ENCODE measurements around the gene FLOT1. TPM values are rescaled to one million over a fixed set of nuclear protein-coding genes. Genes with fewer than 3 reads are reported as not detected.
A peak's percentile ranks its signal among the peaks of the same experiment; 100 is the strongest.

FLOT1 gene
- total and polyA plus RNA-seq, 2 of the 13 experiments (the other 11 are each of a cell fraction or from before 2014, with no cell fraction given): 82.3 to 130 TPM

DNA sequence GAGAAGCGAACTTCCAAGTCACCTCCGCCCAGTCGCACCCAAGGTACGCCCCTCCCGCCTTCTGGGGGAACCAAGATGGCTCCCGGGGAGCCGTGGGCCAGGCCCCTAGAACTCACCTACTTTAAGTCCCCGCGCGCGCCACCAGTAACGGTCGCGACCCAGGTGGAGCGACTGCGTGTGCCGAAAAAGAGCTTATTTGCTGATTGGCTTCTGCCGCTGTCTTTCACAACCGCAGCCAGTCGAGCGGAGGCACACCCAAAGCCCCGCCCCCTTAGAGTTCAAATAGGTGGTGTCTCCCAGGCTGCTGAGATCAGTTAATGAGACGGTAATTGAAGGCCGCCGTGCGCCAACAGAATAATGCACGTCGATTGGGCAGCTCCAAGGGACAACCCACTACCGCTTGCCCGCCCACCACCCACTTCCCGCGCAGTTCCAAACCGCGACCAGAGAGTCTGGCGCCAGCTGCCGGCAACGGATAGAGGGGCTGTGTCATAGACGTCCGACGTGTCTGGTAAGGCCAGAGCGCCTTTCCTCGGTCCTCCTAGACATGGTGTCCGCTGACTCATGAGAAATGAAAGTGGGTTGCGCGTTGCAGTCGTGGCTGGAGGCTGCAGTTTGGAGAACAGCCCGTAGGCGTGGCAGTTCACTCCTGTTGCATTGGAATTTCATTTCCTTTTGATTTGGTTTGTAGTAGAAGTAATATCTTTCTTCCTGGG is 25.2 kb downstream of the FLOT1 start, which contains the start of gene MDC1 (continued):
- no peak for TF ChIP-seq ZNF850 (CRISPR knock-in tag; conservative IDR thresholded peaks at IDR 0.05)
- TF ChIP-seq MTA1 (CRISPR knock-in tag; IDR thresholded peaks at IDR 0.05; ENCODE audit: borderline replicate concordance): peak; percentile 86; the same call in 1 of the 2 replicates
- TF ChIP-seq ZNF816 (CRISPR knock-in tag; IDR thresholded peaks at IDR 0.05; ENCODE audit: borderline replicate concordance): peak; percentile 98
- TF ChIP-seq XRCC5 (optimal IDR thresholded peaks at IDR 0.05; ENCODE audit: low read length): peak; percentile 99
- peak; percentile 97 for TF ChIP-seq HOXA9 (CRISPR knock-in tag; IDR thresholded peaks at IDR 0.05; ENCODE audit: borderline replicate concordance)
- peak; percentile 98 for TF ChIP-seq ZNF792 (CRISPR knock-in tag; IDR thresholded peaks at IDR 0.05)
- TF ChIP-seq GABPA (IDR thresholded peaks at IDR 0.05; ENCODE audit: low read depth, low read length): peak; percentile 46
- TF ChIP-seq GABPA (CRISPR knock-in tag; IDR thresholded peaks at IDR 0.05; ENCODE audit: low read depth): peak; percentile 89
- TF ChIP-seq RAD21 (CRISPR knock-in tag; IDR thresholded peaks at IDR 0.05): peak; percentile 39; the same call in 1 of the 2 replicates
- TF ChIP-seq, protein P1, sequence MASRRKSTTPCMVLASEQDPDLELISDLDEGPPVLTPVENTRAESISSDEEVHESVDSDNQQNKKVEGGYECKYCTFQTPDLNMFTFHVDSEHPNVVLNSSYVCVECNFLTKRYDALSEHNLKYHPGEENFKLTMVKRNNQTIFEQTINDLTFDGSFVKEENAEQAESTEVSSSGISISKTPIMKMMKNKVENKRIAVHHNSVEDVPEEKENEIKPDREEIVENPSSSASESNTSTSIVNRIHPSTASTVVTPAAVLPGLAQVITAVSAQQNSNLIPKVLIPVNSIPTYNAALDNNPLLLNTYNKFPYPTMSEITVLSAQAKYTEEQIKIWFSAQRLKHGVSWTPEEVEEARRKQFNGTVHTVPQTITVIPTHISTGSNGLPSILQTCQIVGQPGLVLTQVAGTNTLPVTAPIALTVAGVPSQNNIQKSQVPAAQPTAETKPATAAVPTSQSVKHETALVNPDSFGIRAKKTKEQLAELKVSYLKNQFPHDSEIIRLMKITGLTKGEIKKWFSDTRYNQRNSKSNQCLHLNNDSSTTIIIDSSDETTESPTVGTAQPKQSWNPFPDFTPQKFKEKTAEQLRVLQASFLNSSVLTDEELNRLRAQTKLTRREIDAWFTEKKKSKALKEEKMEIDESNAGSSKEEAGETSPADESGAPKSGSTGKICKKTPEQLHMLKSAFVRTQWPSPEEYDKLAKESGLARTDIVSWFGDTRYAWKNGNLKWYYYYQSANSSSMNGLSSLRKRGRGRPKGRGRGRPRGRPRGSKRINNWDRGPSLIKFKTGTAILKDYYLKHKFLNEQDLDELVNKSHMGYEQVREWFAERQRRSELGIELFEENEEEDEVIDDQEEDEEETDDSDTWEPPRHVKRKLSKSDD (CRISPR knock-in tag; IDR thresholded peaks at IDR 0.05; ENCODE audit: low read depth): peak; percentile 99
- TF ChIP-seq, protein P2, sequence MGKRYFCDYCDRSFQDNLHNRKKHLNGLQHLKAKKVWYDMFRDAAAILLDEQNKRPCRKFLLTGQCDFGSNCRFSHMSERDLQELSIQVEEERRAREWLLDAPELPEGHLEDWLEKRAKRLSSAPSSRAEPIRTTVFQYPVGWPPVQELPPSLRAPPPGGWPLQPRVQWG (CRISPR knock-in tag; IDR thresholded peaks at IDR 0.05; ENCODE audit: borderline replicate concordance, low read depth): no peak
- TF ChIP-seq GTF3A (CRISPR knock-in tag; conservative IDR thresholded peaks at IDR 0.05): peak; percentile 86; the same call in 1 of the 2 replicates
- TF ChIP-seq, protein P3, sequence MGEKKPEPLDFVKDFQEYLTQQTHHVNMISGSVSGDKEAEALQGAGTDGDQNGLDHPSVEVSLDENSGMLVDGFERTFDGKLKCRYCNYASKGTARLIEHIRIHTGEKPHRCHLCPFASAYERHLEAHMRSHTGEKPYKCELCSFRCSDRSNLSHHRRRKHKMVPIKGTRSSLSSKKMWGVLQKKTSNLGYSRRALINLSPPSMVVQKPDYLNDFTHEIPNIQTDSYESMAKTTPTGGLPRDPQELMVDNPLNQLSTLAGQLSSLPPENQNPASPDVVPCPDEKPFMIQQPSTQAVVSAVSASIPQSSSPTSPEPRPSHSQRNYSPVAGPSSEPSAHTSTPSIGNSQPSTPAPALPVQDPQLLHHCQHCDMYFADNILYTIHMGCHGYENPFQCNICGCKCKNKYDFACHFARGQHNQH (CRISPR knock-in tag; IDR thresholded peaks at IDR 0.05): peak; percentile 100
- TF ChIP-seq AGO1 (IDR thresholded peaks at IDR 0.05; ENCODE audit: low read depth, low read length, poor library complexity, severe bottlenecking): no peak
- TF ChIP-seq SMARCE1 (IDR thresholded peaks at IDR 0.05; ENCODE audit: borderline replicate concordance): no peak
- TF ChIP-seq ZNF879 (CRISPR knock-in tag; IDR thresholded peaks at IDR 0.05): no peak
- no peak for TF ChIP-seq ZNF121 (CRISPR knock-in tag; IDR thresholded peaks at IDR 0.05)
- TF ChIP-seq, protein P4, sequence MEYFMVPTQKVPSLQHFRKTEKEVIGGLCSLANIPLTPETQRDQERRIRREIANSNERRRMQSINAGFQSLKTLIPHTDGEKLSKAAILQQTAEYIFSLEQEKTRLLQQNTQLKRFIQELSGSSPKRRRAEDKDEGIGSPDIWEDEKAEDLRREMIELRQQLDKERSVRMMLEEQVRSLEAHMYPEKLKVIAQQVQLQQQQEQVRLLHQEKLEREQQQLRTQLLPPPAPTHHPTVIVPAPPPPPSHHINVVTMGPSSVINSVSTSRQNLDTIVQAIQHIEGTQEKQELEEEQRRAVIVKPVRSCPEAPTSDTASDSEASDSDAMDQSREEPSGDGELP (IDR thresholded peaks at IDR 0.05; ENCODE audit: borderline replicate concordance, low read depth): peak; percentile 97
- TF ChIP-seq, protein P5, sequence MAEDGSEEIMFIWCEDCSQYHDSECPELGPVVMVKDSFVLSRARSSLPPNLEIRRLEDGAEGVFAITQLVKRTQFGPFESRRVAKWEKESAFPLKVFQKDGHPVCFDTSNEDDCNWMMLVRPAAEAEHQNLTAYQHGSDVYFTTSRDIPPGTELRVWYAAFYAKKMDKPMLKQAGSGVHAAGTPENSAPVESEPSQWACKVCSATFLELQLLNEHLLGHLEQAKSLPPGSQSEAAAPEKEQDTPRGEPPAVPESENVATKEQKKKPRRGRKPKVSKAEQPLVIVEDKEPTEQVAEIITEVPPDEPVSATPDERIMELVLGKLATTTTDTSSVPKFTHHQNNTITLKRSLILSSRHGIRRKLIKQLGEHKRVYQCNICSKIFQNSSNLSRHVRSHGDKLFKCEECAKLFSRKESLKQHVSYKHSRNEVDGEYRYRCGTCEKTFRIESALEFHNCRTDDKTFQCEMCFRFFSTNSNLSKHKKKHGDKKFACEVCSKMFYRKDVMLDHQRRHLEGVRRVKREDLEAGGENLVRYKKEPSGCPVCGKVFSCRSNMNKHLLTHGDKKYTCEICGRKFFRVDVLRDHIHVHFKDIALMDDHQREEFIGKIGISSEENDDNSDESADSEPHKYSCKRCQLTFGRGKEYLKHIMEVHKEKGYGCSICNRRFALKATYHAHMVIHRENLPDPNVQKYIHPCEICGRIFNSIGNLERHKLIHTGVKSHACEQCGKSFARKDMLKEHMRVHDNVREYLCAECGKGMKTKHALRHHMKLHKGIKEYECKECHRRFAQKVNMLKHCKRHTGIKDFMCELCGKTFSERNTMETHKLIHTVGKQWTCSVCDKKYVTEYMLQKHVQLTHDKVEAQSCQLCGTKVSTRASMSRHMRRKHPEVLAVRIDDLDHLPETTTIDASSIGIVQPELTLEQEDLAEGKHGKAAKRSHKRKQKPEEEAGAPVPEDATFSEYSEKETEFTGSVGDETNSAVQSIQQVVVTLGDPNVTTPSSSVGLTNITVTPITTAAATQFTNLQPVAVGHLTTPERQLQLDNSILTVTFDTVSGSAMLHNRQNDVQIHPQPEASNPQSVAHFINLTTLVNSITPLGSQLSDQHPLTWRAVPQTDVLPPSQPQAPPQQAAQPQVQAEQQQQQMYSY (CRISPR knock-in tag; IDR thresholded peaks at IDR 0.05): no peak
- peak; percentile 89 for TF ChIP-seq ZNF501 (CRISPR knock-in tag; IDR thresholded peaks at IDR 0.05)
- peak; percentile 87; the same call in 1 of the 2 replicates for TF ChIP-seq CENPT (CRISPR knock-in tag; IDR thresholded peaks at IDR 0.05; ENCODE audit: low read depth)
